Measurements from ENCODE around the gene PTPRM. TPM values are rescaled to one million over a fixed set of nuclear protein-coding genes. Genes with fewer than 3 reads are reported as not detected.

The PTPRM gene
- total RNA-seq, 2 donors from 2014 or later = 80.1 to 106 TPM

DNA sequence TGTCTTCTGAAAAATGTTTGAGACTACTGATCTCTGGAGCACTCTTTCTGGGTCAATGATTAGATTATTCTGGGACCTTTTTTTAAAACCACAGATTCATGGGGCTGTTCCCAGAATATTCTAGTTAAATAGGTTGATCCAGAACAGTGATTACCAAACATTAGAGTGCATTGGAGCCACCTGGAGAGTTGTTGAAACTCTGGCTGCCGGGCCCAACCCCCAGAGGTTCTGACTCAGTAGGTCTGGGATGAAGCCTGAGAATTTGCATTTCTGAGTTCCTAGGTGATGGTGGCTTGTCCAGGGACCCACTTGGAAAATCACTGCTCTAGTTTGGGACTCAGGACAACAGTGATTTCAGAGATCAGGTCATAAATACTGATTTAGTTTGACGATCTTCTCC lies 197.3 kb downstream of the PTPRM start:
- no peak for DNase-seq (ENCODE audit: low spot score)
- H3K36me3 ChIP-seq = no peaks in the 10 kb centered on the region
- no peaks in the 10 kb centered on the region for H3K27me3 ChIP-seq
- TF ChIP-seq CTCF (IDR thresholded peaks at IDR 0.05) = no peak
- no peaks in the 10 kb centered on the region for H3K9me3 ChIP-seq
- no peak overlapping the region for H3K27ac ChIP-seq
- H3K4me3 ChIP-seq = no peak overlapping the region
- H3K4me1 ChIP-seq = peaks cover 0 to 15% of the 10 kb centered on the region in 2 donors

GRCh38 chr18:7766346-7766745 lies 199.2 kb downstream of the PTPRM start:
- peaks cover 0 to 32% of the 10 kb centered on the region in 2 donors for H3K4me1 ChIP-seq
- H3K27me3 ChIP-seq = no peaks in the 10 kb centered on the region
- no peak for TF ChIP-seq CTCF (IDR thresholded peaks at IDR 0.05)
- no peak overlapping the region for H3K27ac ChIP-seq
- H3K36me3 ChIP-seq = no peaks in the 10 kb centered on the region
- no peak for DNase-seq (ENCODE audit: low spot score)
- no peaks in the 10 kb centered on the region for H3K9me3 ChIP-seq
- H3K4me3 ChIP-seq = no peak overlapping the region

GRCh38 chr18:7766817-7767216 lies 199.7 kb downstream of the PTPRM start:
- no peaks in the 10 kb centered on the region for H3K27me3 ChIP-seq
- TF ChIP-seq CTCF (IDR thresholded peaks at IDR 0.05) = no peak
- H3K36me3 ChIP-seq = no peaks in the 10 kb centered on the region
- DNase-seq (ENCODE audit: low spot score) = no peak
- H3K9me3 ChIP-seq = no peaks in the 10 kb centered on the region
- no peak overlapping the region for H3K4me3 ChIP-seq
- no peak overlapping the region for H3K27ac ChIP-seq
- H3K4me1 ChIP-seq = peaks cover 0 to 35% of the 10 kb centered on the region in 2 donors

DNA sequence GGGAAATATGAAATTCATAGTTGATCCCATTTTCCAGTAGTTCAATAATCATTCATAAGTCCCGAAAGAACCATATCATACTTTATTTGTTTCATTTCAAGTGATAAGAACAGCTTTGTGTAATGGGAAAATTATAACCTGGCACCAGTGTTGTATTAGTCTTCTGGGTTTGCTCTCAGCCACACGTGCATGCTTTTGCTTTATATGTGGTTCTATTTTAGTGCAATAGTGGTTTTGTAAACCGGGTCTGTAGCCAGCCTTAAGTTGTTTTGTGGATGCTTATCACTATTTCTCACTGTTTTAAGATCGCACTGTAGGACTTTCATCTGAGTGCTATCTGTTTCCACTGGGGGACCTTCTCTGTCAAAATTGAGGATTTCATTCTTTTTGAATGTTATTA lies 203.8 kb downstream of the PTPRM start:
- TF ChIP-seq CTCF (IDR thresholded peaks at IDR 0.05) = no peak
- DNase-seq (ENCODE audit: low spot score) = no peak
- Histone ChIP-seq H3K9me3 (no peaks in the 10 kb centered on the region), H3K4me3 (no peak overlapping the region), H3K27ac (no peak overlapping the region), H3K4me1 (peaks cover 0 to 35% of the 10 kb centered on the region in 2 donors), H3K27me3 (no peaks in the 10 kb centered on the region), H3K36me3 (peaks cover 4% of the 10 kb centered on the region)

- H3K9me3 ChIP-seq = no peaks in the 10 kb centered on the region
- H3K4me1 ChIP-seq = peaks cover 0 to 28% of the 10 kb centered on the region in 2 donors
- no peak for DNase-seq (ENCODE audit: low spot score)
- no peak overlapping the region for H3K27ac ChIP-seq
- no peak overlapping the region for H3K4me3 ChIP-seq
- no peaks in the 10 kb centered on the region for H3K27me3 ChIP-seq
- H3K36me3 ChIP-seq = peaks cover 4% of the 10 kb centered on the region
- no peak for TF ChIP-seq CTCF (IDR thresholded peaks at IDR 0.05)
Observed at GRCh38 chr18:7772510-7772888, 205.4 kb downstream of the PTPRM start.

DNA sequence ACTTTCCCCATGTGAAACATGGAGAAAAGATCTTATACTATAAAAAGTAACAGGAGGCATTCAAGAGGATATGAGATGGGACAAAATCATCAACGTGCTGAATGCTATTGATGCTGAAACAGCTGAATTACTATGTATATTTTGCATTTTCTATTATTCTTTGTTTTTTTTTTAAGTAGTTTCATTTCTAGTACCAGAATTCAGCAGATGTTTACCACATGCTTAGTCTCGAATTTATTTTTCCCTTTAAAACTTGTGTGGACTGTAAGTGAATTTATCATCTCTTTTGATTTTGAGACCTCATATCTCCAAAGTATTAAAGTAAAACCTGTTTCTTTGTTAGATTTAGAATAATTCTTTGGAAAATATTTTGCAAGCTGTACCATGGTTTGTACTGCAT lies 205.8 kb downstream of the PTPRM start:
- no peak for TF ChIP-seq CTCF (IDR thresholded peaks at IDR 0.05)
- no peak overlapping the region for H3K27ac ChIP-seq
- H3K4me3 ChIP-seq = no peak overlapping the region
- H3K9me3 ChIP-seq = no peaks in the 10 kb centered on the region
- DNase-seq (ENCODE audit: low spot score) = no peak
- no peaks in the 10 kb centered on the region for H3K27me3 ChIP-seq
- H3K36me3 ChIP-seq = peaks cover 4% of the 10 kb centered on the region
- H3K4me1 ChIP-seq = peaks cover 0 to 28% of the 10 kb centered on the region in 2 donors

Data from right atrium auricular region (tissue), 2 donors.